ENCODE data around the gene AP3S2. TPM values are rescaled to one million over a fixed set of nuclear protein-coding genes. Genes with fewer than 3 reads are reported as not detected.

AP3S2 gene
- total and polyA plus RNA-seq, 2 experiments from 2014 or later = 9.4 to 93.3 TPM

- Histone ChIP-seq H2AFZ (no peak overlapping the region), H3K27ac (ENCODE audit: low read depth) (no peak overlapping the region), H3K27me3 (ENCODE audit: insufficient read depth) (no peaks in the 10 kb centered on the region), H3K9me2 (ENCODE audit: insufficient read depth) (no peaks in the 10 kb centered on the region), H4K20me1 (replicated peaks; ENCODE audit: insufficient read depth) (no peaks in the 10 kb centered on the region; the same call in 1 of the 2 replicates), H3K36me3 (ENCODE audit: insufficient read depth) (peaks cover 2% of the 10 kb centered on the region), H3F3A (replicated peaks; ENCODE audit: low read depth) (no peaks in the 10 kb centered on the region), H3K4me1 (ENCODE audit: insufficient read depth) (no peaks in the 10 kb centered on the region), H3K4me2 (no peak overlapping the region), H3K79me2 (replicated peaks; ENCODE audit: insufficient read depth) (no peaks in the 10 kb centered on the region; the same call in 1 of the 2 replicates), H3K4me3 (no peak overlapping the region)
- peaks cover 6% of the 10 kb centered on the region for H3K27me3 Mint-ChIP-seq (ENCODE audit: insufficient read depth, low read depth, poor library complexity)
- no peak overlapping the region for H3K27ac Mint-ChIP-seq
- TF ChIP-seq STAT1 (IDR thresholded peaks at IDR 0.05; ENCODE audit: unreplicated experiment) (no peak), JUNB (IDR thresholded peaks at IDR 0.05; ENCODE audit: unreplicated experiment) (no peak)
- TF ChIP-seq, protein P1, sequence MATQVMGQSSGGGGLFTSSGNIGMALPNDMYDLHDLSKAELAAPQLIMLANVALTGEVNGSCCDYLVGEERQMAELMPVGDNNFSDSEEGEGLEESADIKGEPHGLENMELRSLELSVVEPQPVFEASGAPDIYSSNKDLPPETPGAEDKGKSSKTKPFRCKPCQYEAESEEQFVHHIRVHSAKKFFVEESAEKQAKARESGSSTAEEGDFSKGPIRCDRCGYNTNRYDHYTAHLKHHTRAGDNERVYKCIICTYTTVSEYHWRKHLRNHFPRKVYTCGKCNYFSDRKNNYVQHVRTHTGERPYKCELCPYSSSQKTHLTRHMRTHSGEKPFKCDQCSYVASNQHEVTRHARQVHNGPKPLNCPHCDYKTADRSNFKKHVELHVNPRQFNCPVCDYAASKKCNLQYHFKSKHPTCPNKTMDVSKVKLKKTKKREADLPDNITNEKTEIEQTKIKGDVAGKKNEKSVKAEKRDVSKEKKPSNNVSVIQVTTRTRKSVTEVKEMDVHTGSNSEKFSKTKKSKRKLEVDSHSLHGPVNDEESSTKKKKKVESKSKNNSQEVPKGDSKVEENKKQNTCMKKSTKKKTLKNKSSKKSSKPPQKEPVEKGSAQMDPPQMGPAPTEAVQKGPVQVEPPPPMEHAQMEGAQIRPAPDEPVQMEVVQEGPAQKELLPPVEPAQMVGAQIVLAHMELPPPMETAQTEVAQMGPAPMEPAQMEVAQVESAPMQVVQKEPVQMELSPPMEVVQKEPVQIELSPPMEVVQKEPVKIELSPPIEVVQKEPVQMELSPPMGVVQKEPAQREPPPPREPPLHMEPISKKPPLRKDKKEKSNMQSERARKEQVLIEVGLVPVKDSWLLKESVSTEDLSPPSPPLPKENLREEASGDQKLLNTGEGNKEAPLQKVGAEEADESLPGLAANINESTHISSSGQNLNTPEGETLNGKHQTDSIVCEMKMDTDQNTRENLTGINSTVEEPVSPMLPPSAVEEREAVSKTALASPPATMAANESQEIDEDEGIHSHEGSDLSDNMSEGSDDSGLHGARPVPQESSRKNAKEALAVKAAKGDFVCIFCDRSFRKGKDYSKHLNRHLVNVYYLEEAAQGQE (IDR thresholded peaks at IDR 0.05; ENCODE audit: unreplicated experiment) = no peak
- peaks cover 17% of the 10 kb centered on the region for H3K9me3 Mint-ChIP-seq
- H3K4me3 Mint-ChIP-seq = no peak overlapping the region
- no peaks in the 10 kb centered on the region for H3K4me1 Mint-ChIP-seq
- ATAC-seq (no peak), DNase-seq (ENCODE audit: low spot score) (no peak)
- H3K36me3 Mint-ChIP-seq (ENCODE audit: low read depth) = peaks cover 49% of the 10 kb centered on the region
These were observed 41.3 kb downstream of the AP3S2 start for GRCh38 chr15:89852342-89852995.

- Mint-ChIP-seq H3K9me3 (peaks cover 13% of the 10 kb centered on the region), H3K27me3 (ENCODE audit: insufficient read depth, low read depth, poor library complexity) (peaks cover 6% of the 10 kb centered on the region), H3K27ac (no peak overlapping the region), H3K36me3 (ENCODE audit: low read depth) (peaks cover 44% of the 10 kb centered on the region), H3K4me1 (no peaks in the 10 kb centered on the region), H3K4me3 (no peak overlapping the region)
- Histone ChIP-seq H4K20me1 (replicated peaks; ENCODE audit: insufficient read depth) (no peaks in the 10 kb centered on the region; the same call in 1 of the 2 replicates), H3K27ac (ENCODE audit: low read depth) (no peak overlapping the region), H3K36me3 (ENCODE audit: insufficient read depth) (peaks cover 2% of the 10 kb centered on the region), H3K4me1 (ENCODE audit: insufficient read depth) (no peaks in the 10 kb centered on the region), H2AFZ (no peak overlapping the region), H3K4me2 (no peak overlapping the region), H3F3A (replicated peaks; ENCODE audit: low read depth) (no peaks in the 10 kb centered on the region), H3K27me3 (ENCODE audit: insufficient read depth) (no peaks in the 10 kb centered on the region), H3K4me3 (no peak overlapping the region), H3K79me2 (replicated peaks; ENCODE audit: insufficient read depth) (no peaks in the 10 kb centered on the region; the same call in 1 of the 2 replicates), H3K9me2 (ENCODE audit: insufficient read depth) (no peaks in the 10 kb centered on the region)
- DNase-seq (ENCODE audit: low spot score) (no peak), ATAC-seq (no peak)
- TF ChIP-seq NANOG (IDR thresholded peaks at IDR 0.05; ENCODE audit: borderline replicate concordance) (no peak), CREB1 (CRISPR knock-in tag; IDR thresholded peaks at IDR 0.05; ENCODE audit: low read depth) (no peak), ZNF462 (CRISPR knock-in tag; IDR thresholded peaks at IDR 0.05) (no peak), POLR2AphosphoS5 (IDR thresholded peaks at IDR 0.05; ENCODE audit: low read depth) (no peak), CTCF (conservative IDR thresholded peaks at IDR 0.05; ENCODE audit: low read depth in 2 of 2) (no peak), ZNF331 (CRISPR knock-in tag; IDR thresholded peaks at IDR 0.05; ENCODE audit: low read depth) (no peak)
These were observed 42.0 kb downstream of the AP3S2 start for GRCh38 chr15:89851673-89852341.

All from GM23338 (cell line).